ENCODE results near the gene TSPAN9.

DNA sequence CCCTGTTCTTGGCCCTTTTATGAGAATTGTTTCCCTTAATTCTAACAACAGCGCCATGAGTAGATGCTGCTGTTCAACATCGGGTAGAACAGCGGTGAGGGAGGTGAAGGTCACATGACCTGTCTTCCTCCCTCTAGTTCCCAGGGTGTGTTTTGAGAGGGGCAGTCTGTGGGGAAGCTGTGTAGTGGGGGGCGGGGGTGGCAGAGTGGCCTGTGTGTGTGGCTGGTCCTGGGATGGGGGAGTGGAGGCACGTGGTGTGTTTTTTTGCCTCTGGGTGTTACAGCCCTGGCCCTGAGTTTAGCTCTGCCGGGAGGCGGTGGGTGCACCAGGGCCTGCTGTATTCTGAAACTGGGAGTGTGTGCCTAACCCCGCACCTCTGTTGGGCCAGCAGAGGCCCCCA lies 202.7 kb downstream of the TSPAN9 start:
- TF ChIP-seq, protein P1, sequence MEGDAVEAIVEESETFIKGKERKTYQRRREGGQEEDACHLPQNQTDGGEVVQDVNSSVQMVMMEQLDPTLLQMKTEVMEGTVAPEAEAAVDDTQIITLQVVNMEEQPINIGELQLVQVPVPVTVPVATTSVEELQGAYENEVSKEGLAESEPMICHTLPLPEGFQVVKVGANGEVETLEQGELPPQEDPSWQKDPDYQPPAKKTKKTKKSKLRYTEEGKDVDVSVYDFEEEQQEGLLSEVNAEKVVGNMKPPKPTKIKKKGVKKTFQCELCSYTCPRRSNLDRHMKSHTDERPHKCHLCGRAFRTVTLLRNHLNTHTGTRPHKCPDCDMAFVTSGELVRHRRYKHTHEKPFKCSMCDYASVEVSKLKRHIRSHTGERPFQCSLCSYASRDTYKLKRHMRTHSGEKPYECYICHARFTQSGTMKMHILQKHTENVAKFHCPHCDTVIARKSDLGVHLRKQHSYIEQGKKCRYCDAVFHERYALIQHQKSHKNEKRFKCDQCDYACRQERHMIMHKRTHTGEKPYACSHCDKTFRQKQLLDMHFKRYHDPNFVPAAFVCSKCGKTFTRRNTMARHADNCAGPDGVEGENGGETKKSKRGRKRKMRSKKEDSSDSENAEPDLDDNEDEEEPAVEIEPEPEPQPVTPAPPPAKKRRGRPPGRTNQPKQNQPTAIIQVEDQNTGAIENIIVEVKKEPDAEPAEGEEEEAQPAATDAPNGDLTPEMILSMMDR (IDR thresholded peaks at IDR 0.05): no peak
- TF ChIP-seq POLR2A (IDR thresholded peaks at IDR 0.05): no peak
- no peak for TF ChIP-seq EP300 (IDR thresholded peaks at IDR 0.05)
